GM23248 (cell line): ENCODE measurements around the gene TSPEAR.

ENCODE experiments used
- EZH2 ChIP-seq: fragments of 200-600 bp; sonication (generic); IDR thresholded peaks from 2 replicates; pipeline ENCODE4 v1.6.1; 2018; ENCODE audit warnings: antibody characterized with exemption, mild to moderate bottlenecking; ENCODE audit not compliant: insufficient read depth, poor library complexity, severe bottlenecking
- EZH2phosphoT487 ChIP-seq: fragments of 200-600 bp; sonication (generic); IDR thresholded peaks from 2 replicates; pipeline ENCODE4 v1.6.1; 2018; ENCODE audit warnings: antibody characterized with exemption, moderate library complexity, mild to moderate bottlenecking, low read depth; ENCODE audit not compliant: insufficient read depth

- no peak for TF ChIP-seq EZH2phosphoT487
- no peak for TF ChIP-seq EZH2
These were observed 46.4 kb upstream of the TSPEAR start for GRCh38 chr21:44757731-44758130.
